CD4-positive, alpha-beta T cell (primary cell): ENCODE data around the gene PHLDB1. TPM values are rescaled to one million over a fixed set of nuclear protein-coding genes. Genes with fewer than 3 reads are reported as not detected.

Source experiments
- ATAC-seq: fragments of 200-7000 bp; cut with Tn5 transposase; one replicate; pipeline ENCODE4 v1.10.0; 2022; ENCODE audit warnings: mild to moderate bottlenecking; ENCODE audit not compliant: poor library complexity
- CTCF ChIA-PET: fragments of 350-600 bp; sonication (Branson Sonifier 250); formaldehyde crosslinking; loops from one replicate; lab custom pipeline; 2021; ENCODE audit warnings: antibody characterized with exemption, inconsistent platforms; lab: Charles Lee
- POLR2A ChIA-PET: fragments of 350-600 bp; sonication (Branson Sonifier 250); formaldehyde crosslinking; loops from one replicate; lab custom pipeline; 2021; ENCODE audit warnings: antibody characterized with exemption, inconsistent platforms; lab: Charles Lee
- DNase-seq, 14 experiments: peaks; one replicate each; pipeline ENCODE4 v3.0.0-alpha.2; 2013 to 2020; ENCODE audit warnings: mixed read lengths in 2 of 14
- H3K27ac ChIP-seq, 2 donors: one replicate each; pipeline versions ENCODE4 v1.5.1 to v1.7.0; 2013; ENCODE audit warnings: low read length in 2 of 2, low read depth in 1 of 2, mild to moderate bottlenecking in 1 of 2
- H3K27me3 ChIP-seq, 2 experiments: 1 replicate in 1 of 2; 2 replicates in 1 of 2; pipeline versions ENCODE4 v1.6.1 to v1.7.0; 2013; ENCODE audit warnings: low read length in 2 of 2, control low read depth in 1 of 2, mild to moderate bottlenecking in 1 of 2, moderate library complexity in 1 of 2; ENCODE audit not compliant: insufficient read depth in 2 of 2, control insufficient read depth in 1 of 2
- H3K36me3 ChIP-seq: one replicate; pipeline ENCODE4 v1.6.1; 2013; ENCODE audit warnings: low read length, control low read depth; ENCODE audit not compliant: insufficient read depth
- H3K4me1 ChIP-seq: one replicate; pipeline ENCODE4 v1.6.1; 2013; ENCODE audit warnings: low read length, control low read depth; ENCODE audit not compliant: insufficient read depth
- H3K4me3 ChIP-seq: one replicate; pipeline ENCODE4 v1.5.1; 2013; ENCODE audit warnings: mild to moderate bottlenecking, low read length, moderate library complexity
- H3K9me3 ChIP-seq, 2 experiments: 1 replicate in 1 of 2; 2 replicates in 1 of 2; pipeline versions ENCODE4 v1.6.1 to v1.7.0; 2013; ENCODE audit warnings: low read length in 2 of 2, mild to moderate bottlenecking in 2 of 2, control low read depth in 1 of 2, moderate library complexity in 1 of 2; ENCODE audit not compliant: control insufficient read depth in 1 of 2, insufficient read depth in 1 of 2
- H3K27ac Mint-ChIP-seq: one replicate; pipeline ENCODE4 v1.8.0; 2020; ENCODE audit warnings: mixed read lengths
- H3K27me3 Mint-ChIP-seq: one replicate; pipeline ENCODE4 v1.8.0; 2021; ENCODE audit warnings: mixed read lengths
- H3K36me3 Mint-ChIP-seq: one replicate; pipeline ENCODE4 v1.8.0; 2021; ENCODE audit warnings: low read depth, mixed read lengths
- H3K4me1 Mint-ChIP-seq: one replicate; pipeline ENCODE4 v1.8.0; 2021; ENCODE audit warnings: low read depth, mixed read lengths
- H3K4me3 Mint-ChIP-seq: one replicate; pipeline ENCODE4 v1.8.0; 2020; ENCODE audit warnings: mild to moderate bottlenecking, mixed read lengths
- H3K9me3 Mint-ChIP-seq: one replicate; pipeline ENCODE4 v1.8.0; 2020; ENCODE audit warnings: mixed read lengths
- CTCF ChIP-seq: fragments of 200-600 bp; IDR thresholded peaks from one replicate; pipeline ENCODE4 v1.8.0; 2022; ENCODE audit warnings: antibody characterized with exemption, mild to moderate bottlenecking
- intact Hi-C, 2 experiments: fragments of 100-400 bp; cut with DNase I in 1 of 2; cut with micrococcal nuclease in 1 of 2; formaldehyde crosslinking; loops; one replicate each; pipeline versions ENCODE4 v1.15.1 to v1.9.0; 2023 to 2025; cut with DNase I, micrococcal nuclease
- total RNA-seq, 174 experiments: library from RNA in 2 of 174; stranded (reverse) in 2 of 174; gene quantifications; one replicate each; pipeline ENCODE4 v1.2.3 and lab custom pipeline; 2021 to 2026

Gene PHLDB1
- total RNA-seq, 2 experiments from 2014 or later, result 1.8 to 2.3 TPM

- no peak overlapping the region for H3K27ac Mint-ChIP-seq
- peak in 1 of 14 experiments; percentile 12 for DNase-seq
- ChIA-PET POLR2A (interaction anchor here (1.3 kb wide), 1 partner anchor 230 kb away, joined by 4 read pairs; the partner anchor contains the start of gene KMT2A), CTCF (interaction anchor here (1.3 kb wide), 1 partner anchor 23 kb away, joined by 4 read pairs; no protein-coding TSS in a partner anchor)
- no peaks in the 10 kb centered on the region for H3K27me3 ChIP-seq
- H3K4me1 Mint-ChIP-seq, result no peaks in the 10 kb centered on the region
- peaks cover 5% of the 10 kb centered on the region for H3K9me3 Mint-ChIP-seq
- H3K4me3 ChIP-seq, result no peak overlapping the region
- no peaks in the 10 kb centered on the region for H3K9me3 ChIP-seq
- H3K27ac ChIP-seq, result no peak overlapping the region
- H3K4me3 Mint-ChIP-seq, result no peak overlapping the region
- H3K36me3 Mint-ChIP-seq, result no peaks in the 10 kb centered on the region
- peak; percentile 54 for ATAC-seq
- H3K4me1 ChIP-seq, result peaks cover 2% of the 10 kb centered on the region
- H3K36me3 ChIP-seq, result no peaks in the 10 kb centered on the region
- intact Hi-C loops, result no loop called here
- peaks cover under 1% of the 10 kb centered on the region for H3K27me3 Mint-ChIP-seq
- no peak for TF ChIP-seq CTCF
These were observed 59.0 kb downstream of the PHLDB1 start for GRCh38 chr11:118666371-118666770.

GRCh38 chr11:118670063-118670462, 62.6 kb downstream of the PHLDB1 start:
- no peaks in the 10 kb centered on the region for H3K36me3 Mint-ChIP-seq
- TF ChIP-seq CTCF, result no peak
- H3K36me3 ChIP-seq, result no peaks in the 10 kb centered on the region
- H3K27me3 ChIP-seq, result no peaks in the 10 kb centered on the region
- H3K4me1 Mint-ChIP-seq, result no peaks in the 10 kb centered on the region
- H3K27ac Mint-ChIP-seq, result no peak overlapping the region
- peaks cover 7% of the 10 kb centered on the region for H3K9me3 Mint-ChIP-seq
- H3K9me3 ChIP-seq, result peaks cover 0 to 5% of the 10 kb centered on the region in 2 experiments
- H3K4me3 ChIP-seq, result no peak overlapping the region
- H3K27me3 Mint-ChIP-seq, result peaks cover 4% of the 10 kb centered on the region
- POLR2A ChIA-PET, result no interaction called here
- no peak overlapping the region for H3K27ac ChIP-seq
- intact Hi-C loops, result no loop called here
- H3K4me1 ChIP-seq, result peaks cover 2% of the 10 kb centered on the region
- no peak for DNase-seq
- no peak for ATAC-seq
- CTCF ChIA-PET, result interaction anchor here (2.1 kb wide), 1 partner anchor 20 kb away, joined by 11 read pairs; no protein-coding TSS in a partner anchor
- no peak overlapping the region for H3K4me3 Mint-ChIP-seq

GRCh38 chr11:118671254-118671653, 63.8 kb downstream of the PHLDB1 start:
- intact Hi-C loops, result no loop called here
- no peak overlapping the region for H3K4me3 Mint-ChIP-seq
- H3K9me3 ChIP-seq, result peaks cover 0 to 10% of the 10 kb centered on the region in 2 experiments
- H3K4me1 Mint-ChIP-seq, result no peaks in the 10 kb centered on the region
- H3K4me3 ChIP-seq, result no peak overlapping the region
- H3K9me3 Mint-ChIP-seq, result peaks cover 7% of the 10 kb centered on the region
- H3K36me3 ChIP-seq, result no peaks in the 10 kb centered on the region
- peaks cover 2% of the 10 kb centered on the region for H3K4me1 ChIP-seq
- ATAC-seq (no peak), DNase-seq (no peak)
- H3K27me3 ChIP-seq, result no peaks in the 10 kb centered on the region
- ChIA-PET CTCF (no interaction called here), POLR2A (no interaction called here)
- no peak overlapping the region for H3K27ac Mint-ChIP-seq
- H3K36me3 Mint-ChIP-seq, result no peaks in the 10 kb centered on the region
- no peak for TF ChIP-seq CTCF
- no peak overlapping the region for H3K27ac ChIP-seq
- peaks cover 4% of the 10 kb centered on the region for H3K27me3 Mint-ChIP-seq
